HuH-7.5 (cell line): ENCODE measurements around the gene ITGB1BP2.
"Not testable (repeated sequence)": the region's sequence is repeated elsewhere in the genome, so short reads cannot be mapped to it uniquely, and the experiment has no call there.

Experiments
- DNase-seq: peaks from one replicate; pipeline ENCODE4 v3.0.0; 2011; ENCODE audit warnings: low spot score

ITGB1BP2 gene

DNA sequence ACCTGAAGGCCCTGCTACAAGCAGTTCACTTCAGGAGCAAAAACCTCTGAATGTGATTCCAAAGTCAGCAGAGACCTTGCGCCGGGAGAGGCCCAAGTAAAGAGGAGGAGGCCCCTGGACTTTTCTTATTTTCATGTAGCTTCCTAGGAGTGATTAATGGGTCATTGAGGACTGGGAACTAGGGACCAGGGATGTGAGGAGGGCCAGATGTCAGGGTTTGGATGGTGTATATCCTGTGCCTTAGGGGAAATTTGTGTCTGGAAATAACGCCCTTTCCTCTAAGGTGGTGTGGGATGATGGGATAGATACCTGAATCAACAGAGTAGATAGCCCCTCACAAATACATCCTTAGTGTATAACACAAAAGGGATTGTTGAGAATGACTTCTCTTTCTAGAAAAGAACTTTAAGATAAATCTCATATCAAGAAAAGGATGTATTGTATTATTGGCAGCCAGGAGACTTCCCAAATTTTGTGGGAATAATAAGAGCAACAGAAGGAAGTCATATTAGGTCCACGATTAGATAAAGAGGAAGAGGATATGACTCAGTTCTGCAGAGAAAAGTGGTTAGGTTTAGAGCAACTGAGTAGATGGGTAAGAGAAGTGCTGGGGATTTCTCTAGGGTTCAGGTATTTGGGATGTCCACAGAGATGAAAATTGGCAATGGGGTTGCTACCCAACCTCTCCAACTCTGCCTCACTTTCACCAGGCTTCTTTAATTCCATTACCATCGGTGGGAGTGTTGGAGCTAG lies 1.1 kb downstream of the ITGB1BP2 start:
- DNase-seq, result no peak

GRCh38 chrX:71304561-71304960 lies 3.0 kb downstream of the ITGB1BP2 start:
- DNase-seq, result no peak

DNA sequence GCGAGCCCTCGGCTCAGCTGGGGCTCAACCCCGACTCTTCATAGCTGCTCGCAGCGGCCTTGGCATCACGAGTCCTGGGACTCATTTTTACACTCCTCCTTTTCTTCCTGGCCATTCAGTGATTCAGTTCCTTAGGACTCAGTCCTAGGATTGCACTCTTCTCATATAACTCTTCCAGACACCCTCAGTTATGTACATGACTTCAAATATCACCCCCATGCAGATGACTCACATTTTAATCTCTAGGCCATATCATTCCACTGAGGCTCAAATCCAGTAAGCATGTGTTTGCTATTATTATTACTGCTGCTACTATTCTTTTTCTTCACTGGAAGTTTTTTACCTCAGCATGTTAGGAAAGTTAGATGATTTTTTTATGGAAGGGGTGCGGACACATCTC lies 14.4 kb downstream of the ITGB1BP2 start:
- DNase-seq, result no peak

DNA sequence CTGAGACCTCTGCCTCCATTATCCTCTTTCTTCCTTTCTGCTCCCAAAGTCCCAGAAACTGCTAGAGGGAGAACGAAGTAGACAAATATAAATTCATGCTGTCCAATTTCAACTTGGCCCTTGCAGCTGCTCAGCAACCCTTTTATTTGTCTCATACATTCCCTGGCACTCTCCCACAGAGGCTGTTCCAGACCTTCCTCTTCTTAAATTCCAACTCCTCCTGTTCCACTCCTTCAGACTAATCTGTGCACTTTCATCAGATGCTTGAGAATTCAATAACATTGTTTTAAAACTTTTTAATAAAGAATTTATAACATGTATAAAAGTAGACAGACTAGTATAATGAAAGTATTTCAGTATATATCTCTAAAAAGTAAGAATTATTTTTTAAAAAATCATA lies 15.4 kb downstream of the ITGB1BP2 start:
- DNase-seq, result not testable (repeated sequence)

DNA sequence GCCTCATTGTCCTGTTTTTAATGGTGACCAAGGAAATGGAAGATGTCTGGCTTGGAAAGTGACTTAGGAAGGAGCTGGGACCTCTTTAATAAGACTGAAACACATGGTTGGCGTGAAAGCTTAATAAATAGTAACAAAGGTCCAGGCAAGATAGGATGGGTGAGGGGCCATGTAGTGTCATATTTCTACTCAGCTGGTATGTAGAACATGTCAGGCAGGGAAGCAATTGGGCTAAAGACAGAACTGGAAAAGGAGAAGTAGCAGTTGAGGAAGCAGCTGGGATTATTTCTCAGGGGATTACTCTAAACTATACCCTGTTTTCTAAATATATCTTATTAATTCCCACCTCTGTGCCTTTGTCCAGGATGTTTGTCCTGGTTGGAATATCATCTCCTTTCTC lies 18.6 kb downstream of the ITGB1BP2 start:
- no peak for DNase-seq

DNA sequence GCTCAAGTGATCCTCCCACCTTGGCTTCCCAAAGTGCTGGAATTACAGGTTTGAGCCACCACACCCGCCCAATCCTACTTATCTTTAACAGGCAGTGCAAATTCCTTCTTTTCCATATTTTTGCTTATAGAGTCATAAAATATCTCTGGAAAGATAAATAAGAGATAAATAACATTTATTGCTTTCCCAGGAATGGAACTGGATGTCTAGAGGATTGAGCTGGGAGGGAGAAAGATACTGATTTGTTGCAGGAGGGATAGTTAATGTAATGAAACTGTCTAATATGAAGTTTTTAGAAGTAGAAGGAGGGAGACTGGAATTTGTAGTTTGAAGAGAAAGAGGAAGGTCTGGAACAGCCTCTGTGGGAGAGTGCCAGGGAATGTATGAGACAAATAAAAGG lies 20.2 kb downstream of the ITGB1BP2 start:
- no peak for DNase-seq

- DNase-seq, result not testable (repeated sequence)
Observed at GRCh38 chrX:71324452-71324851, 22.9 kb downstream of the ITGB1BP2 start.

DNA sequence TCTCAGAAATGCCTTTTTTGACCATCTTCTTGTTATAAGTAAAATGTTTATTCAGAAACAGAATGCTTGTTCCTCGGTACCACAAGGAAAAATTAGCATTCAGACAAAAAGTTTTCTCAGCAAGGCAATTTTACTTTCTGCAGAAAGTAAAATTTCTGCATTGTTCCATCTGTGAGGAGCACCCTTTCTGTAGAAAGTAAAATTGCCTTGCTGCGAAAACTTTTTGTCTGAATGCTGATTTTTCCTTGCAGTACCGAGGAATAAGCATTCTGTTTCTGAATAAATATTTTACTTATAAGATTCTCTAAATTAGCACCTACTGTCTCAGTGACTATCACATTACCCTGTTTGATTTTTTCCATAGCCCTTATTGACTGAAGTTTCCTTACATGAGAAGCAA lies 24.8 kb downstream of the ITGB1BP2 start:
- no peak for DNase-seq

- DNase-seq, result not testable (repeated sequence)
Observed at GRCh38 chrX:71349151-71349665, 47.7 kb downstream of the ITGB1BP2 start.

DNA sequence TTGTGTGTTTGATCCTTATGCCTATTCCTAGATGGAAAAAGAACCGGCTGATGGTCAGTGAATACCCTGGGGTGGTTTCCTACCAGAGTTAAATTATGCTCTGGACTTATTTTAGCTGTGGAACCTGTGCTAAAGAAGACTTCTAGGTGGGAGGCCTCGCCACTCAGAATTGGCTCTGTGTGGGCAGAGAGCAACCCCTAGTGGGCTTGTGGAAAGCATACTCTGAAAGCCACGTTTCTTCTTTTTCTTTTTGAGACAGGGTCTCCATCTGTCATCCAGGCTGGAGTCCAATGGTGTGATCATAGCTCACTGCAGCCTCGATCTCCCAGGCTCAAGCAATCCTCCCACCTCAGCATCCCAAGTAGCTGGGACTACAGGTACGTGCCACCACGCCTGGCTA lies 48.3 kb downstream of the ITGB1BP2 start:
- not testable (repeated sequence) for DNase-seq

- DNase-seq, result not testable (repeated sequence)
Observed at GRCh38 chrX:71352439-71352838, 50.9 kb downstream of the ITGB1BP2 start.
